Endodermal cell (in vitro differentiated cells): ENCODE measurements around the gene TTC22. TPM values are rescaled to one million over a fixed set of nuclear protein-coding genes. Genes with fewer than 3 reads are reported as not detected.

ENCODE experiments used
- DNase-seq: peaks from one replicate; pipeline ENCODE4 v3.0.0-alpha.2; 2017
- H3K27ac ChIP-seq: 2 replicates; pipeline ENCODE4 v1.5.1; 2013; ENCODE audit warnings: mild to moderate bottlenecking, low read depth, low read length, moderate library complexity
- H3K27me3 ChIP-seq: 2 replicates; pipeline ENCODE4 v1.6.1; 2013; ENCODE audit warnings: mild to moderate bottlenecking, low read length, moderate library complexity; ENCODE audit not compliant: insufficient read depth, control insufficient read depth, poor library complexity, severe bottlenecking
- H3K36me3 ChIP-seq: 2 replicates; pipeline ENCODE4 v1.7.0; 2013; ENCODE audit warnings: mild to moderate bottlenecking, low read length, moderate library complexity; ENCODE audit not compliant: control insufficient read depth, insufficient read depth
- H3K4me1 ChIP-seq: one replicate; pipeline ENCODE4 v1.7.0; 2013; ENCODE audit warnings: low read length; ENCODE audit not compliant: control insufficient read depth, insufficient read depth
- H3K4me3 ChIP-seq: 2 replicates; pipeline ENCODE4 v1.5.1; 2013; ENCODE audit warnings: mild to moderate bottlenecking, low read length, moderate library complexity
- H3K9ac ChIP-seq: 2 replicates; pipeline ENCODE4 v1.6.1; 2013; ENCODE audit warnings: mild to moderate bottlenecking, low read length, moderate library complexity; ENCODE audit not compliant: poor library complexity, severe bottlenecking; ENCODE audit errors: extremely low read depth
- H3K9me3 ChIP-seq: 2 replicates; pipeline ENCODE4 v1.6.1; 2013; ENCODE audit warnings: mild to moderate bottlenecking, low read length, moderate library complexity; ENCODE audit not compliant: control insufficient read depth
- H3K27ac Mint-ChIP-seq: 2 replicates; pipeline ENCODE4 v1.8.0; 2020; ENCODE audit warnings: mixed read lengths
- H3K27me3 Mint-ChIP-seq: 2 replicates; pipeline ENCODE4 v1.8.0; 2021; ENCODE audit warnings: mild to moderate bottlenecking, mixed read lengths; ENCODE audit not compliant: insufficient read depth
- H3K36me3 Mint-ChIP-seq: 2 replicates; pipeline ENCODE4 v1.8.0; 2020; ENCODE audit warnings: low read depth, mixed read lengths
- H3K4me1 Mint-ChIP-seq: 2 replicates; pipeline ENCODE4 v1.8.0; 2020; ENCODE audit warnings: mixed read lengths
- H3K4me3 Mint-ChIP-seq: 2 replicates; pipeline ENCODE4 v1.8.0; 2020; ENCODE audit warnings: mild to moderate bottlenecking, moderate library complexity, mixed read lengths
- H3K9me3 Mint-ChIP-seq: 2 replicates; pipeline ENCODE4 v1.8.0; 2020; ENCODE audit warnings: mild to moderate bottlenecking, mixed read lengths
- WGBS, 2 experiments: methylation state at CpG; one replicate each; pipeline versions ENCODE4 v1.1.5 to v1.1.7; 2013; ENCODE audit warnings: missing lambda C conversion rate in 2 of 2, mixed read lengths in 1 of 2; ENCODE audit not compliant: insufficient coverage in 1 of 2, insufficient read length in 1 of 2; 5-methylcytosine and 5-hydroxymethylcytosine counted together
- total RNA-seq, 2 donors: library from RNA; stranded (reverse); fragmentation: NEBNext Ultra II Directional in 1 of 2; extraction: Animal tissue kit (Norgen Biotek cat#: 25700) in 1 of 2; gene quantifications; 2 replicates in 1 of 2; 3 replicates in 1 of 2; pipeline ENCODE4 v1.2.1, GENCODE V29; 2021
- TF ChIP-seq, protein P1 (sequence below): fragments of 200-600 bp; sonication (generic); conservative IDR thresholded peaks from 2 replicates; pipeline ENCODE4 v1.5.0; 2021; ENCODE audit warnings: antibody characterized with exemption, mild to moderate bottlenecking

Gene TTC22
- total RNA-seq, 2 donors from 2014 or later, result 0.44 to 0.53 TPM

DNA sequence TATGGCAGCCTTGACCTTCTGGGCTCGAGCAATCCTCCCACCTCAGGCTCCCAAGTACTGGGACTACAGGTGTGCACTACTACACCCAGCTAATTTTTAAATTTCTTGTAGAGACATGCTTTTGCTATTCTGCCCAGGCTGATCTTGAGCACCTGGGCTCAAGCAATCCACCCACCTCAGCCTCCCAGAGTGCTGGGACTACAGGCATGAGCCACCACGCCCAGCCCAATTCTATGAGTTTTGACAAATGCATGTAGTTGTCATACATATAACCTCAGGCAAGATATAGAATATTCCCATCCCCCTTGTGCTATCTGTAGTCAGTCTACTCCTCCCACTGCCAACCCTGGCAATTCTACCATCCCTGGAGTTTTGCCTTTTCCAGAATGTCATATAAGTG, 38.7 kb upstream of the TTC22 start:
- Mint-ChIP-seq H3K4me3 (no peak overlapping the region), H3K4me1 (no peaks in the 10 kb centered on the region)
- WGBS, 2 experiments, result 40 to 50% methylated on average over 2 of the region's 2 CpGs

DNA sequence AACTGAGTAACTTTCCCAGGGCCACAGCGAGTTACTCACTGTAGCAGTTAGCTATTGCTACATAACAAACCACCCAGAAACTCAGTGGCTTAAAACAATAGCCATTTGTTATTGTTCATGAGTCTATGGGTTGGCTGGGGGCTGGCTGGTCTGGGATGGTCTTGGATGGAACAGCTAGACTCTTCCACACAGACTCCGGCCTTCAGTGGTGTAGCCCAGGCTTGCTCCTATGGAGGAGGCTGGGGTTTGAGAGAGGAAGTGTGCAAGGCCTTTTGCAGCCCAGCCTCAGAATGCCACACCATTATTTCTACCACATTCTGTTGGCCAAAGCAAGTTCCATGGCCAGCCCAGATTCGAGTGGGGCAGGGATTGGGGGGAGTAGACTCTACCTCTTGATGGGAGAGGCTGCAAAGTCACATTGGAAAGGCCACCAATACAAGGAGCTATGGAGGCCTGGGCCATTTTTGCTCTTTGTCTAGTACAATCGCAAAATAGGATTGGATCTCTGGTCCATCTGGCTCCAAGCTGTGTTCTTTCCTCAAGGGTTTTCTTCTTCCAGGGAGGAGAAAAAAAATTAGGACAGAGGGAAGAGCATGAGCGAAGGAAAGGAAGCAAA, 37.5 kb upstream of the TTC22 start:
- Histone ChIP-seq H3K4me3 (no peak overlapping the region), H3K27ac (no peak overlapping the region), H3K36me3 (no peaks in the 10 kb centered on the region), H3K9ac (no peak overlapping the region), H3K9me3 (no peaks in the 10 kb centered on the region), H3K27me3 (no peaks in the 10 kb centered on the region), H3K4me1 (no peaks in the 10 kb centered on the region)
- H3K36me3 Mint-ChIP-seq, result peaks cover 5% of the 10 kb centered on the region
- peak; percentile 26 for DNase-seq
- TF ChIP-seq, protein P1, sequence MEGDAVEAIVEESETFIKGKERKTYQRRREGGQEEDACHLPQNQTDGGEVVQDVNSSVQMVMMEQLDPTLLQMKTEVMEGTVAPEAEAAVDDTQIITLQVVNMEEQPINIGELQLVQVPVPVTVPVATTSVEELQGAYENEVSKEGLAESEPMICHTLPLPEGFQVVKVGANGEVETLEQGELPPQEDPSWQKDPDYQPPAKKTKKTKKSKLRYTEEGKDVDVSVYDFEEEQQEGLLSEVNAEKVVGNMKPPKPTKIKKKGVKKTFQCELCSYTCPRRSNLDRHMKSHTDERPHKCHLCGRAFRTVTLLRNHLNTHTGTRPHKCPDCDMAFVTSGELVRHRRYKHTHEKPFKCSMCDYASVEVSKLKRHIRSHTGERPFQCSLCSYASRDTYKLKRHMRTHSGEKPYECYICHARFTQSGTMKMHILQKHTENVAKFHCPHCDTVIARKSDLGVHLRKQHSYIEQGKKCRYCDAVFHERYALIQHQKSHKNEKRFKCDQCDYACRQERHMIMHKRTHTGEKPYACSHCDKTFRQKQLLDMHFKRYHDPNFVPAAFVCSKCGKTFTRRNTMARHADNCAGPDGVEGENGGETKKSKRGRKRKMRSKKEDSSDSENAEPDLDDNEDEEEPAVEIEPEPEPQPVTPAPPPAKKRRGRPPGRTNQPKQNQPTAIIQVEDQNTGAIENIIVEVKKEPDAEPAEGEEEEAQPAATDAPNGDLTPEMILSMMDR, result no peak
- no peaks in the 10 kb centered on the region for H3K4me1 Mint-ChIP-seq
- WGBS, 2 experiments, result 89 to 100% methylated on average over 1 to 5 of the region's 5 CpGs
- H3K9me3 Mint-ChIP-seq, result no peaks in the 10 kb centered on the region
- H3K27ac Mint-ChIP-seq, result no peak overlapping the region
- H3K27me3 Mint-ChIP-seq, result no peaks in the 10 kb centered on the region
- H3K4me3 Mint-ChIP-seq, result no peak overlapping the region

More for the DNA sequence above, 38.7 kb upstream of the TTC22 start:
- Histone ChIP-seq H3K9ac (no peak overlapping the region), H3K9me3 (no peaks in the 10 kb centered on the region), H3K27me3 (no peaks in the 10 kb centered on the region), H3K27ac (no peak overlapping the region), H3K36me3 (no peaks in the 10 kb centered on the region), H3K4me3 (no peak overlapping the region), H3K4me1 (no peaks in the 10 kb centered on the region)
- peaks cover 5% of the 10 kb centered on the region for H3K36me3 Mint-ChIP-seq
- TF ChIP-seq, protein P1, result no peak
- DNase-seq, result peak; percentile 12
- H3K27ac Mint-ChIP-seq, result no peak overlapping the region
- no peaks in the 10 kb centered on the region for H3K27me3 Mint-ChIP-seq
- no peaks in the 10 kb centered on the region for H3K9me3 Mint-ChIP-seq

DNA sequence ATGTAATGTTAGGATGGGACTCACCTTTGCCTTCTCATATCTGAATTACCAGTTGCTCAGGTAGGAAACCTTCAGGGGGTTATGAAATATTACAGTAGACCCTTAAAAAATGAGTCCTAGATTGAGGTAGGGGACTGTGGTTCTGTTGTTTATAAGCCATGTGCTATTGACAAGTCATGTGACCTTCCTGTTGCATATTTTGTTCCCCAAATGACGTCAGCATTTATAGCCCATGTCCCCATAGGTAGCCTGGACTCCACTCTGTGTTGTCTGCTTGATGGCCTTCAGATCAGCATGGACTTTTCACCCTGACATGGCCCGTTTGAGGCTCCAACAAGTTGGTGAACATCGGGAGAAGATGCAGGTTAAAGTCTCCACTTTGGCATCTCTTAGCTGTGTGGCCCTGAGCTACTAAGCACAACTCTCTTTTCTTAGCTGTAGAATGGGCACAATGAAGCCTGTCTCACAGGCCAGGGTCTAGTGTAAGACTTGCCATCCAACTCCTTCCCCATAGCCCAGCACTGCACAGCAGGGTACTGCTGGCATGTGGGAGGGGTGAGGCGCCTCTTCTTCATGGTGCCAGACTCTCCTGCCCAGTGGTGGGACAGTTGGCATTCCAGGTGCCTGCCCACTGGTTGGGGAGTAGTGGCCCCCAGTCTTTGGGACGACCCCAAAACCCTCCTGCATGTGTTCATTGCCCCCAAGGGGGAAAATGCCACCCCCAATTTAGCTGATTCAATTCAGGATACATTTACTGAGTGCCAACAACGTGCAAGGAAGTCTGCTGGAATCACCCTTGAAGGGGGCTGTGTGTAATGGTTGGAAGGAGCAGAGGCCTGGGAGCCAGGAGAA, 36.1 kb upstream of the TTC22 start:
- Histone ChIP-seq H3K27ac (no peak overlapping the region), H3K9me3 (no peaks in the 10 kb centered on the region), H3K36me3 (no peaks in the 10 kb centered on the region), H3K4me3 (no peak overlapping the region), H3K9ac (no peak overlapping the region), H3K27me3 (no peaks in the 10 kb centered on the region), H3K4me1 (no peaks in the 10 kb centered on the region)
- WGBS, 2 experiments, result 89 to 95% methylated on average over 5 to 6 of the region's 6 CpGs
- peak; percentile 20 for DNase-seq
- H3K36me3 Mint-ChIP-seq, result no peaks in the 10 kb centered on the region
- no peaks in the 10 kb centered on the region for H3K4me1 Mint-ChIP-seq
- H3K27me3 Mint-ChIP-seq, result peaks cover 1% of the 10 kb centered on the region
- no peaks in the 10 kb centered on the region for H3K9me3 Mint-ChIP-seq
- H3K27ac Mint-ChIP-seq, result no peak overlapping the region
- TF ChIP-seq, protein P1, result no peak
- no peak overlapping the region for H3K4me3 Mint-ChIP-seq
